ENCODE data around the gene FAM156A.
"Not testable (repeated sequence)": the region's sequence is repeated elsewhere in the genome, so short reads cannot be mapped to it uniquely, and the experiment has no call there.

- not testable (repeated sequence) for TF ChIP-seq CTCF, EP300, POLR2AphosphoS5 (IDR thresholded peaks at IDR 0.05)
Observed at GRCh38 chrX:52909313-52909969, 48.9 kb downstream of the FAM156A start.
